Measurements from ENCODE around the gene SPAG9.

The SPAG9 gene

GRCh38 chr17:50989149-50989548 lies 131.5 kb downstream of the SPAG9 start:
- no peak for DNase-seq (ENCODE audit: low read depth)

GRCh38 chr17:50988427-50988826 lies 132.2 kb downstream of the SPAG9 start:
- no peak for DNase-seq (ENCODE audit: low read depth)

- DNase-seq (ENCODE audit: low read depth), result no peak
These were observed 133.5 kb downstream of the SPAG9 start for GRCh38 chr17:50986989-50987660.

- DNase-seq (ENCODE audit: low read depth), result no peak
These were observed 139.4 kb downstream of the SPAG9 start for GRCh38 chr17:50981279-50981678.

- no peak for DNase-seq (ENCODE audit: low read depth)
These were observed 141.1 kb downstream of the SPAG9 start for GRCh38 chr17:50979524-50979927.

GRCh38 chr17:50977487-50978159 lies 143.0 kb downstream of the SPAG9 start:
- DNase-seq (ENCODE audit: low read depth), result no peak

GRCh38 chr17:50976951-50977472 lies 143.7 kb downstream of the SPAG9 start:
- no peak for DNase-seq (ENCODE audit: low read depth)

GRCh38 chr17:50973557-50974494 lies 146.8 kb downstream of the SPAG9 start:
- DNase-seq (ENCODE audit: low read depth), result no peak

- no peak for DNase-seq (ENCODE audit: low read depth)
These were observed 148.1 kb downstream of the SPAG9 start for GRCh38 chr17:50972577-50972976.

- no peak for DNase-seq (ENCODE audit: low read depth)
These were observed 152.9 kb downstream of the SPAG9 start for GRCh38 chr17:50967795-50968194.

GRCh38 chr17:50966163-50966666 lies 154.5 kb downstream of the SPAG9 start:
- DNase-seq (ENCODE audit: low read depth), result no peak

GRCh38 chr17:50963139-50963538 lies 157.5 kb downstream of the SPAG9 start:
- no peak for DNase-seq (ENCODE audit: low read depth)

- no peak for DNase-seq (ENCODE audit: low read depth)
These were observed 159.1 kb downstream of the SPAG9 start for GRCh38 chr17:50961282-50962220.

- no peak for DNase-seq (ENCODE audit: low read depth)
These were observed 161.3 kb downstream of the SPAG9 start for GRCh38 chr17:50959341-50959740.

GRCh38 chr17:50957600-50958575 lies 162.8 kb downstream of the SPAG9 start:
- no peak for DNase-seq (ENCODE audit: low read depth)

- DNase-seq (ENCODE audit: low read depth), result no peak
These were observed 163.7 kb downstream of the SPAG9 start for GRCh38 chr17:50956750-50957523.

GRCh38 chr17:50956409-50956749 lies 164.3 kb downstream of the SPAG9 start:
- DNase-seq (ENCODE audit: low read depth), result no peak

- DNase-seq (ENCODE audit: low read depth), result no peak
These were observed 165.0 kb downstream of the SPAG9 start for GRCh38 chr17:50955667-50956120.

GRCh38 chr17:50955160-50955559 lies 165.5 kb downstream of the SPAG9 start:
- no peak for DNase-seq (ENCODE audit: low read depth)
